ENCODE measurements around the gene FGFRL1.

FGFRL1 gene

DNA sequence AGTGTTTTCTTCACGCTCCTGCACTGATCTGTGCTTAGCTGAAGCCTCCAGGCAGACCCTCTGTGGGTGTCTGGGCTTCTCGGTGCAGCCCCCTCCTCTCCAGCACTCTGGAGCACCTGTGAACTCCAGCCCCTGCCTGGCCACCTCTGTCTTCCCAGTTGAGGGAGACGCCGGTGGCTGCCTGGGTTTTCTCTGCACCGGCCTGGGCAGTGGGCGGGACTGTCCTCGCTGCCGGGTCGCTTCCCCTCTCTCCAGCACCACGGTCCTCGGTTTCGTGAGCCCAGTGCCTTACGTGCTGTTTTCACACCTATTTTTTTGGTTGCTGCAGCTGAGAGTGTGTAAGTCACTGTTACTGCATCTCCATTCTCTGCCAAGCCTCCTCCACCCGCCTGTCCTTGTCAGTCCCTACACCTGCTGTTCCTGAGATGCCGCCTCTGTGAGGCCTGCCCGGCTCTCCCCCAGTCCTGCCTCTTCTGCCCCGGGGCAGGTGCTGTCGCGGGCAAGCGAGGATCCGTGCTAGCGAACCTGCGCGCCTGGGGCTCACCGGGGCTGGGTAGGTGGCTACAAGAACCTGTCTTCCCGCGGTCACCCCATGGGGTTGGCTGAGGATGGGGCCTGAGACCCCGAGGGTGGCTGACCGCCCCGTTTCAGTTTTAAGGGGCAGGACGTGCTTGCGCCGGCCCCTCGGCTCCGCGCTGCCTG, 2.4 kb upstream of the FGFRL1 start:
- no peak for DNase-seq (ENCODE audit: low read depth)
- peak overlapping the region; percentile 60 for H3K4me3 ChIP-seq (replicated peaks; ENCODE audit: low read depth, low read length)
- TF ChIP-seq, protein P1, sequence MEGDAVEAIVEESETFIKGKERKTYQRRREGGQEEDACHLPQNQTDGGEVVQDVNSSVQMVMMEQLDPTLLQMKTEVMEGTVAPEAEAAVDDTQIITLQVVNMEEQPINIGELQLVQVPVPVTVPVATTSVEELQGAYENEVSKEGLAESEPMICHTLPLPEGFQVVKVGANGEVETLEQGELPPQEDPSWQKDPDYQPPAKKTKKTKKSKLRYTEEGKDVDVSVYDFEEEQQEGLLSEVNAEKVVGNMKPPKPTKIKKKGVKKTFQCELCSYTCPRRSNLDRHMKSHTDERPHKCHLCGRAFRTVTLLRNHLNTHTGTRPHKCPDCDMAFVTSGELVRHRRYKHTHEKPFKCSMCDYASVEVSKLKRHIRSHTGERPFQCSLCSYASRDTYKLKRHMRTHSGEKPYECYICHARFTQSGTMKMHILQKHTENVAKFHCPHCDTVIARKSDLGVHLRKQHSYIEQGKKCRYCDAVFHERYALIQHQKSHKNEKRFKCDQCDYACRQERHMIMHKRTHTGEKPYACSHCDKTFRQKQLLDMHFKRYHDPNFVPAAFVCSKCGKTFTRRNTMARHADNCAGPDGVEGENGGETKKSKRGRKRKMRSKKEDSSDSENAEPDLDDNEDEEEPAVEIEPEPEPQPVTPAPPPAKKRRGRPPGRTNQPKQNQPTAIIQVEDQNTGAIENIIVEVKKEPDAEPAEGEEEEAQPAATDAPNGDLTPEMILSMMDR (IDR thresholded peaks at IDR 0.05; ENCODE audit: low read length, missing control alignments), result no peak

DNA sequence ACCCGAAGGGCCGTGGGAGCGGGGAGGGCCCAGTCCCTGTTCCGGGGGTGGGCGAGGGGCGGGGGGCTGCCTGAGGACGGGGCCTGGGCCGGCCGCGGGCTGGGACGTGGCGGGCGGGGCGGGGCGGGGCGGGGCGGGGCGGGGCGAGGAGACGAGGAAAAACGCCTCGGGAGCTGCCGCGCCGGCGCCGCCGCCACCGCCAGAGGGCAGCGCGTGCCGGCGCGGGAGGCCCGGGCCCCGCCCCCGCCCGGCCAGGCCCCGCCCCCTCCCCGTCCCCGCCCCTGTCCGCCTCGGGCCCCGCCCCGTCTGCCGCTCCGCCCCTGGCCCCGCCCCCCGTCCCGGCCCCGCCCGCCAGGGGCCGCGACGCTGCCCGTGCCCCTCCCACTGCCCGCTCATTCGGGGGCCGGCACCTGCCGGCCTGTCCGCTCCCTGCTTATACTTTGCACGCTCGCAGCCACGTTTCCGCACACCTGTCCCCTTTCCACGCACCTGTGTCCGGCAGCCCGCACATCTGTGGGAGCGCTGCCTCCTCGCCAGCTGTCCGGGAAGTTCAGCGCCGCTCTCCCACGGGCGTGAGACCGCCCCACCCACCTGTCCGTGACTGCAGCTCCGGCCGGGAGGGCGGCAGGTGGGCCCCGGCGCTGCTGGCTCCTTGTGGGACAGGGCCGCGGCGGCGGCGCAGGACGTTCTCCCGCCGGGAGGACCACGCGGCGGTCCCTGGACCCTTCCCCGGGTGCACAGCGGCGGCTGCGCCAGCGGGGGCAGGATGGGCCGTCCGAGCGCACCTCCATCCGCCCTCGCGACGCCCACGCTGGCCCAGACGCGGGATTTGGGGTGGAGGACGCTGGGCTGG, 1.7 kb upstream of the FGFRL1 start:
- TF ChIP-seq, protein P1 (IDR thresholded peaks at IDR 0.05; ENCODE audit: low read length, missing control alignments), result no peak
- DNase-seq (ENCODE audit: low read depth), result peak; percentile 56
- H3K4me3 ChIP-seq (replicated peaks; ENCODE audit: low read depth, low read length), result peak overlapping the region; percentile 60

DNA sequence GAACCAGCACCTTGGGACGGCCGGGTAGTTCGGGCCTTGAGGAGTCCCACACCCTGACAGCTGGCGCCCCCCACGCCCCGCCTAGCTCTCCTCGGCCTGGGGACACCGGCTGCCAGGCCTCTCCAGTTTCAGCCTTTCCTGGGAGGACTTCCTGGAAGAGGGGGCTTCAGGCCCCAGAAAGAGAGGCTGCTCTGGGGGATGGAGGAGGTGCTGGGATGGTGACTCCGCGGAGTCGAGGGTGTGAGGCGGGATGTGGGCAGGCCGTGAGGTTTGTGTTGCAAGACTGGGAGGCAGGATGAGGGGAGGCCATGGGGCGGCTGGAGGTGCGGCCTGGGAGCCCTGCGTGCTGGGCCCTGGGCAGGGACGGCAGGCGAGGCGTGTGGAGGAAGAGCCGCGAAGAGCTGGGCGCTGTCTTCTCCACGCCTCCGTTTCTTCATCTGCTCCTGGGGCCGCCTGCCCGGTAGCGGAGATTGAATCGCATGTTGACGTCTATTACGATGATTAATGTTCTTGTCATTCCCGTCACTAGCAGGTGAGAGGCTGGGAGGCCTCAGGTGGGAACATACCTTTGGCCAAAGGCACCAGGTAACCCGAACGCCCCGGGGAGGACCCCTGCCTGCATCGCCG, 918 bp upstream of the FGFRL1 start:
- TF ChIP-seq, protein P1 (IDR thresholded peaks at IDR 0.05; ENCODE audit: low read length, missing control alignments), result no peak
- H3K4me3 ChIP-seq (replicated peaks; ENCODE audit: low read depth, low read length), result peak overlapping the region; percentile 49
- peak; percentile 85 for DNase-seq (ENCODE audit: low read depth)

DNA sequence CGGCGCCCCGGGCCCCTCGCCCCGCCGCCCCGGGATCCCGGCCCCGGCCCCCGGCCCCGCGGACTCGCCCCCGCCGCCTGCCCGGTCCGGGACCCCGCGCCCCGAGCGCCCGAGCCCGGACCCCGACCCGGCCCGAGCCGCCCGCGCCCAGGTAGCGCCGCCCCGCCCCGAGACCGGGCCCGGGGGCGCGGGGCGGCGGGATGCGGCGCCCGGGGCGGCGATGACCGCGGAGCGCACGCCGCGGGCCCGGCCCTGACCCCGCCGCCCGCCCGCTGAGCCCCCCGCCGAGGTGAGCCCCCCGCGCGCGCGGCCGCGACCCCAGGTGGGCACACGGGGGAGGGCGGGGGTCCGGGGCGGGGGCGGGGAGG, 224 bp downstream of the FGFRL1 start:
- DNase-seq (ENCODE audit: low read depth), result no peak
- TF ChIP-seq, protein P1 (IDR thresholded peaks at IDR 0.05; ENCODE audit: low read length, missing control alignments), result no peak
- H3K4me3 ChIP-seq (replicated peaks; ENCODE audit: low read depth, low read length), result peak overlapping the region; percentile 53

DNA sequence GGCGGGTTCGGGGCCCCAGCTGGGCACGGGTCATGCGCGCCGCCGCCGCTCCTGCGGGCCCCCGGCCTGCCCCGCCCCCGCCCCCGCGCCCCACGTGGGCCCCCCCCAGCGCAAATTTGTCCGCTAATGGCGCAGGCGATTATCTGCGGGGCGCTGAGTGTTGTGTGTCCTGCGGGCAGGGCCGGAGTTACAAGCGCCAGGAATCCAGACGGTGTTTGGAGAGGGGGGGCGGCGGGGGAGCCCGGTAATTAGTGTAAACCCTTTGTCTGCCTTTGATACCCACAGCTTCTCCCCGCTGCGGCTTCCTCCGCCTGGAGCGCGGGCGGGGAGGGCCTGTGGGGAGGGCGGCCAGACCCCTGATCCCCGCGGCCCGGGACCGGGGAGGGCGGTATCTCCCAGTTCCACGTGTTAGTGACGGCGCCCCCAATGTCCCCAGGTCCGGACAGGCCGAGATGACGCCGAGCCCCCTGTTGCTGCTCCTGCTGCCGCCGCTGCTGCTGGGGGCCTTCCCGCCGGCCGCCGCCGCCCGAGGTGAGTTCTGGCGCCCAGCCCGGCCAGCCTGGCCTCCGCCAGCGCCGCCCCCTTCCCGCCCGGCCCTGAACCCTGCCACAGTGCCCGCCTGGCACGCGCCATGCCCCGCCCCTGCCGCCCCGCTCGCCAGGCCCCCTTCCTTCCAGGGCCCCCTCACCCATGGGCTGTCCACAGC, 761 bp downstream of the FGFRL1 start:
- TF ChIP-seq, protein P1 (IDR thresholded peaks at IDR 0.05; ENCODE audit: low read length, missing control alignments), result no peak
- DNase-seq (ENCODE audit: low read depth), result no peak
- H3K4me3 ChIP-seq (replicated peaks; ENCODE audit: low read depth, low read length), result peak overlapping the region; percentile 53

DNA sequence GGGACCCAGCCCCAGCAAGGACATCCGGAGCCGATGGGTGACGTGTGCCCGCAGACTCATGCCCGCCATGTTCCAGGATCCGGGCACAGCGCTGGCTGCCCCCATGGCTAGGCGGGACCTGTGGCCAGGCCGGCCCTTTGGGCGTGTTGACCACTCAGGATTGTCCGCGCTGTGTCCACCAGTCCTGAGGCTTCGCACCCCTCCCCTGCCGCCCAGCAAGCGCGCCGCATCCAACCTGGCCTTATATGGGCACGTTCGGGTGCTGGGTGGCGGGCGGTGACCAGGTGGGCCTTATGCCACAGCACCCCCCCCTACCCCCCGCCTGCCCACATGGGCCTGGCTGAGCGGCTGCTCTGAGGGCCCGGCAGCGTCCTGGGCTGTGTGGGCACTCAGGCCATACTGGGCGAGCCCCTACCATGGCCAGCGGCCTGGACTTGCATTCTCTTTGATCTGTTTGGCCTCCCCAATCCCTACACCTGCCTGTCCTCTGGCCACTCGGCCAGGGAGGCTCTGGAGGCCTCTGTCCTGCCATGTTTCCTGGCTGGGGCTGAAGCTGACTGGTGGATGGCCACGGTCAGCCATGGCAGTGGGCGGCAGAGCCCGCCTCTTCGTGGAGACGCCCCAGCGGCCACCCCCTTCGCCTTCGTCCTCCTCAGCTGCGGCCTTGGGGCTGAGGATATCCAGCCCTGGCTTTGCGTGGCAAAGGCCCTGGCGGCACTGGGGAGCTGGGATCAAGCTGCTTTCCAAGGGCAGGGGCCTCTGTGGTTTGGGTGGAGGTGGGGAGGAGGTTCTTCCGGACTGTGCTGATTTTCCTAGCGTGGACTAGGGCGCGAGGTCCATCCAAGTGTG, 2.0 kb downstream of the FGFRL1 start:
- DNase-seq (ENCODE audit: low read depth), result no peak
- TF ChIP-seq, protein P1 (IDR thresholded peaks at IDR 0.05; ENCODE audit: low read length, missing control alignments), result no peak

More for the DNA sequence above, 2.0 kb downstream of the FGFRL1 start:
- no peak overlapping the region for H3K4me3 ChIP-seq (replicated peaks; ENCODE audit: low read depth, low read length)

All from fibroblast of pulmonary artery (primary cell).